GM18519 (cell line): Measurements from ENCODE around the gene ZC3H13.

Experiments
- ATAC-seq: cut with Tn5 transposase; IDR thresholded peaks from one replicate; pipeline ENCODE4 v1.9.1; 2021; ENCODE audit warnings: mild to moderate bottlenecking, moderate library complexity; ENCODE audit not compliant: unreplicated experiment, low FRiP score

The ZC3H13 gene

DNA sequence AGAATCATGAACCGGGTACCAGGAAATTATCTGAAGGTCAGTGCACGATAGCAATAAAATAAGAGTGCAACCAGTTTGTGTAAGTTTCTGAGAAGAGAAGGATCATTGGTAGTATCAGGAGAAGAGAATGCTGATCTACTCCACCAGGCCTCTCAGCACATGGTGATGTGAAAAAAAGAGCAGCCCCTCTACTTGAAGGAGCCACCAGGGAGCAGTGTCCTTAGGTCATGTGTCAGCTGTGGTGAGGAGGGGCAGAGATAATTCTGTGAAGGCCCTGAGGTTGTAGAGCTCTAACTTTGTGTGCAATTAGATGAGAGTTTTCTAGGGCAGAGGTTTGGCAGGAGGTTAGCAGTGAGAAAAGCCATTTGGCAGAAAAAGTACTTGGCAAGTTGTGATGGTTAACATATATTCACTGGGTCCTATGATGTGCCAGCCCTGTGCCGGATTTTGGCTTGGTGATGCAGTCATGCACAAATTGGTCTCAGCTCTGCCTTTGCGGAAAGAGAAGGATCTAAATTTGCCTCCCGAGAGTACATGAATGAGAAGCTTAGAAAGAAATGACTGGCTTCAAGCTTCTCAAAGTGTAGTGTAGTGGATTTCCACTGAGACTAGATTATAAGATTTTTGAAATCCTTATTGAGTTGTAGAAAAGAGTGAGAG, 19.2 kb upstream of the ZC3H13 start:
- peak; percentile 79 for ATAC-seq

DNA sequence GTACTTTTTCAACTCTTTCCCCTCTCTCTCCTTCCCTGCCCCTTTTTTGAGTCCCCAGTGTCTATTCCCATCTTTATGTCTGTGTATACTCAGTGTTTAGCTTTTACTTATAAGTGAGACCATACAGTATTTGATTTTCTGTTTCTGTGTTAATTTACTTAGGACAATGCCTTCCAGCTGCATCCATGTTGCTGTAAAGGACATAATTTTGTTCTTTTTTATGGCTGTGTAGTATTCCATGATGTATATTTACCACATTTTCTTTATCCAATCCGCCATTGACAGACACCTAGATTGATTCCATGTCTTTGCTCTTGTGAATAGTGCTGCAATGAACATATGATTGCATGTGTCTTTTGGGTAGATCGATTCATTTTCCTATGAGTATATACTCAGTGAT, 10.7 kb upstream of the ZC3H13 start:
- no peak for ATAC-seq

DNA sequence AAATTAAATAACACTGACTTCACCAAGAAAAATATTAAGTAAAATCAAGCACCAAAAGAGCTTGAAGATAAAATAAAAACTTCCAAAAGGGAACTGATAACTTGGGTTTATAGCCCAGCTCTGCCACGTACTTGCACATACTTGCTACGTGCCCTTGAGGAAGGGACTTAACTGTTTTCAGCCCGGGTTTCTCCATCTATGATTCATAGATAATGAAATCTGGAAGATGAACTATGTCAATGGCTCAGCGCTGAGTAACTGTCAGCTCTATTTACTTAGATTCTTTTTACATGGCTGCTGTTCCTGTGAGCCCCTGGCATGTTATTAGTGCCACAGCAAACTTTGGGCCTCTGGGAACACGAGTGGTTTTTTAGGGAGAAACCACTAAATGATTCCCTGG, 9.6 kb upstream of the ZC3H13 start:
- no peak for ATAC-seq

DNA sequence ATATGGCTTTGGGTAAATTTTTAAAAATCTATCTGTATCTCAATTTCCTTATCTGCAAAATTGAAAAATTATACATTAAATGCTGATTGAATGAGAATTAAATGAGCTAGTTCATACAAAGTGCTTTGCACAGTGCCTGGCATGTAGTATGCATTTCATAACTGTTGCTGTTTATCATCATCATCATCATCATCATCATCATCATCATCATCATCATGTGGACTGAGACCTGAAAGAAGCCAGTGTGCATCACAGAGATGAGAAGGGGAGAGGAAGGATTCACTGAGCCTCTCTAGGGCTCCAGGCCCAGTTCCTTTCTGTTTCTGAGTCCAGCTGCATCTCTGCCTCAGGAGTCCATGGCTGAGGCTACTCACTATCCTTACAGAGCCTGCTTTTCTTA, 6.9 kb upstream of the ZC3H13 start:
- no peak for ATAC-seq

DNA sequence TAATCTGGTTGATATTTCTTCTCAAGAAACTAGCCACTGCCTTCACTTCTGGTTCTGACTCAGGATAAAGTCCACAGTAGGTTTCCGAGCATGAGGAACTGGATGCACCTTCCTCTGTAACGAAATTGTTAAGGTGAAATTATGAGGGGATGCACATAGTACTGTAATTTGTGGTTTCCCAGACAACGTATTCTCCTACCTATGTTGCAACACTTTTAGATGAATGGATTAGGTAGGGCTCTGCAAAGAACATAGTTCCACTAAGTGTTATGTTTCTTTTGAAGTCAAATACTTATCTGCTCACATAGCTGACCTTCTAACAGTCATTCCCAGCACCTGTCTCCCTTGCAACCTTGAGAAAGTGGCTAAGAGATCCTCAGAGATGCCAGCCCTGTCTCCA, 5.7 kb upstream of the ZC3H13 start:
- no peak for ATAC-seq

DNA sequence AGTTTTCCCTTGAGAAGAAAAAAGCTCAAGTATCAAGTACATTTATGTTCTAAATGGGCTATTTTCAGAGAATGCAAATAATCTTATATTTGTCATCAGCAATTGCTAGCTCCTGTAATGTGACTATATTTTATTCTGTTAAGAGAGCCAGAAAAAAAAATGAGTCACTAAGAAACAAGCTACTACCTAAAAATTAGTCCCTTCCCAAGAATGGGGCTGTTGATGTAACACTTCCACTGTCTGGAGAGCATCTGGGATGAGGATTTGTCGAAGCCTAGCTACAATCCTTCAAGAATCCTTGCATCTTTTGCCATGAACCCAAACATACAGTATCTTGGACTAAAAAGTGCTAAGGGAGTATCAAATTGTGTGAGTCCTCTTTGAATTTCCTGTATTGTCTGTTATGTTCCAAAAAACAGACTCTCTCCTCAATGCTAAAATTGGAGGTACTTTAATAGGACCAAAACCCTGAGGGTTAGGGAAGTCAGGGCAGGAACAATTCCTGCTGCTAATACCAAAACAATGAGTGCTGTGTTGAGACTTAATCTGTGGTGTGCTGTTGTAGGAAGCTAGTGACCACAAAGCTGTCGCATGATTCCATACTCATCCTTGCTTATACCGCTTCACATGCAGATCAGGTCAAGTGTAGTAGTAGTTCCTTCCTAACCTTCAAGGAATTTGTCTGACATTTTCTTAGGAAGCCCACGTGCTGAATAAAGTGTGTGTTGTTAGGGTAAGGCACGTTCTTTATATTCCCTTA, 4.9 kb upstream of the ZC3H13 start:
- ATAC-seq, result no peak

DNA sequence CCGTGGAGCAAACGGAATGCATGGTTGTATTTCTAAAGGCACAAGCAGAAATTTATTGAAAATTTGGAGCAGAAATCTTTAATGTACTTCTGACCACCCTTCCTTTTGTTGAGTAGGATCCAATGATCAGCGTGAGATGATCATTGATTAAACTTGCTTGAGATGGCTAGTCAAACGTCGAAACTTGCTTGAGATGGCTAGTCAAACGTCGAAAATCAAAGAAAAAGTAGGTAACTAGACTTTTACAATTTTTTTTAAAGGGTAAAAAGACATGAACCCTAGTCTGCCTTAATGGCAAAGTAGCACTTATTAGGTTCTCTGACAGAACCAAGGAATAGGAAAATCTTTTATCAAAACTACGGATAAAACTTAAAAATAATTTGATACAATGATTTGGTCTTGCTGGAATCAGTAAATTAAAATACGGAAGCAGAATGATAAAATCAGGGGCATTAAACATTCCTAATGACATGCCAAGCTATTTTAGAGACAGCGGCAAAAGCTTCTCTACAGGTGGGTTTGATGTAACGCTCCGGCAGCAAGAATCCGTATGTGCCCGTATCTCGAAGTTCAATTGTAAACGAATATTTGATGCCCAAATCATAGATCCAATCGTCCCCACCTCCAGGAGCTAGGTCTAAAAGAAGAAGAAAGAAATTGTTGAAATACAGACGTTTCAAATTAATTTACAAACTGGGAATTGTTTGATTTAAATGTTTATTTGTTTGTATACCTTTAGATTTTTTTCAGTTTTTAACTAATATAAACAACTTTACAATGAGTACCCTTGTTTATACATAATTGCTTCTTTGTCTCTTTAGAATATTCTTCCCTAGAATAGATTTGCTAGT, 841 bp upstream of the ZC3H13 start:
- no peak for ATAC-seq

DNA sequence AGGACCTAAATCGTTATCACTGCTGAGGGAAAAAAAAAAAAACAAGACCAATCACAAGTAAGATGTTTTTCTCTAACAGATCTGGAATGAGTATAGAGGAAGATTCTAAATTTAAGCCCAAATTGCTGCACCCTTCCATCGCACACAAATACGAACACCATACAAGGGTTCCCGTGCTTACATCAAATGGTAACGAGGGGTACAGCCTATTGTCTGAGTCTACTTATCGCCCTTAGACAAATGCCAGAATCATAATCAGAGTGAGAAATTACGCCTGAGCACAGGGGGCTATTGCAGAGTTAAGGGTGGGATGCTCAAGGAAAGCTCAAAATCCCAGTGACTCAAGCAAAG, 603 bp downstream of the ZC3H13 start:
- ATAC-seq, result no peak

DNA sequence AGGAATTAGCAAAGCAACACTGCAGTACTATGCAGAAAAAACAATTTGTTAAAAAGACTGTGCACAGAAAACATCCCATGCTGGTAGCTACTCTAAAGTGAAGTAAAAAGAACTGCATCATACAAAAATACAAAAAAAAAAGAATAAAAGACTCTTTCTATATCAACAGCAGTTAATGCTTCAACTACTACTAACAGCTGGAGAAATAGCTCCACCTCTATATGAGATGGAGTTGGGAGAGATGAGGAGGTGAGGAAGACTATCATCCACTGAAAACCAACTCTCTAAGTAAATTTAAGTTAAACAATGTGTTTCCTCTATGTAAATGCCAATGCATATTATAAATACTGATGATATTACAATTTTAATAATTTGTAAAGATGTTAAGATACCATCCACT, 1.8 kb downstream of the ZC3H13 start:
- no peak for ATAC-seq

DNA sequence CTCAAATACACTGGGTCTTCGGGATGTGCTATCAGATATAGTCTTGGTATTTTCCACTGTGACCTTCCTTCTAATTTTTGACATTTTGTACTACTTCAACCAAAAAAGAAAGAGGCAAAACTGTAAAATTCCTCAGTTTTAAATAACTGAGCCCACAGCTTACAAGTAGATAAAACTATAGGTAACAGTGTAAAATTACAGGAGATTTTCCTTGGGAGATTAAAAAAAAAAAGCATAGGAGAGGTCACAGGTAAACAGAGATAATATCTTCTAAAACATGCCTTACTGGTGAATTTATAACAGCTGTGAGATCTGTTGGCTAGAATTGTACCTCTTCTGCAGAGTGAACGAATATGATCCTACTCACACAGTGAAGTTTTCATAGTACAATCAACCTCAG, 7.1 kb downstream of the ZC3H13 start:
- ATAC-seq, result no peak

DNA sequence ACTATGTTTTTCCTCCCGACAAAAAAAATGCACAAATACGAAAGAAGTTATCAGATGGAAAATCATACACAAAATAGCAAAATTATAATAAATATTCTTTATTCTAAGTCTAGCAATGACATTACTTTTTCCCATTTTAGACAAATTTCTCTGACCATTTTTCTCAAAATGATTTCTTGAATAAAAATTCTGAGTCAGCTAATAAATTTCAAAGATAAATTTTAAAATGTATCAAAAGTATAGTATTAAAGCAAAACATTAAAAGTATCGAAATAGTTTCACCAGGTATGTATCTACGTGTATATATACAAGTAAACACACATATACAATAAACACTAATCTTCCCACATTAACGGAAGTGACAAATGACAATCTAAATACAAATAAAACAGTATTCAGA, 8.9 kb downstream of the ZC3H13 start:
- ATAC-seq, result no peak

DNA sequence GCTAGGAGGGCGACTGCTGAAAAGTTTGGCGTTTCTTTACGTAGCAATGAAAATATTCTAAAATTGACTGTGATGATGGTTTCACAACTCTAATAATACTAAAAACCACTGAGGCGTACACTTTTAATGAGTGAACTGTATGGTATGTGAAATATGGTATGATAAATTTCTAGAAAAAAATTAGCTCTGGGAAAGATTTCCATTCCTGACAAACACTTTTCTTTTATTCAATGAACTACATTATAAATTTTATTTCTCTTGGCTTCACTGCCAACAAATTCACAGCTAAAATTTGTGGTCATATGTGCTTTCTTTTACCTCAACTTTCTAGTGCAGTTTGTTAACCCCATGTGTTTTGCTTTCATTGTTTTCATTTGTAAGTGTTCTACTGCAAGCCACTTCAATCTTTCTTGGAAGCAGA, 11.1 kb downstream of the ZC3H13 start:
- no peak for ATAC-seq

DNA sequence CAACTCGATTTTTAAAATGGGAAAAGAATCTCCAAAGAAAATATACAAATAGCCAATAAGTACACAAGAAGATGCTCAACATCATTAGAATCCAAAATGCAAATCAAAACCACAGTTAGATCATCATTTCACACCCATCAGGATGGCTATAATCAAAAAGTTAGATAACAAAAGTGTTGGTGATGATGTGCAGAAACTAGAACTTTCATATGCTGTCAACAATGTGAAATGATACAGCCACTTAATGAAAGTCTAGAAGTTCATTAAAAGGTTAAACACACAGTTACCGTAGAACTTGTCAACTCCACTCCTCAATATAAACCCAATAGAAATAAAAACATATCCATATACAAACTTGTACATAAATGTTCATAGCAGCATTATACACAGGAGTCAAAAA, 11.8 kb downstream of the ZC3H13 start:
- no peak for ATAC-seq

DNA sequence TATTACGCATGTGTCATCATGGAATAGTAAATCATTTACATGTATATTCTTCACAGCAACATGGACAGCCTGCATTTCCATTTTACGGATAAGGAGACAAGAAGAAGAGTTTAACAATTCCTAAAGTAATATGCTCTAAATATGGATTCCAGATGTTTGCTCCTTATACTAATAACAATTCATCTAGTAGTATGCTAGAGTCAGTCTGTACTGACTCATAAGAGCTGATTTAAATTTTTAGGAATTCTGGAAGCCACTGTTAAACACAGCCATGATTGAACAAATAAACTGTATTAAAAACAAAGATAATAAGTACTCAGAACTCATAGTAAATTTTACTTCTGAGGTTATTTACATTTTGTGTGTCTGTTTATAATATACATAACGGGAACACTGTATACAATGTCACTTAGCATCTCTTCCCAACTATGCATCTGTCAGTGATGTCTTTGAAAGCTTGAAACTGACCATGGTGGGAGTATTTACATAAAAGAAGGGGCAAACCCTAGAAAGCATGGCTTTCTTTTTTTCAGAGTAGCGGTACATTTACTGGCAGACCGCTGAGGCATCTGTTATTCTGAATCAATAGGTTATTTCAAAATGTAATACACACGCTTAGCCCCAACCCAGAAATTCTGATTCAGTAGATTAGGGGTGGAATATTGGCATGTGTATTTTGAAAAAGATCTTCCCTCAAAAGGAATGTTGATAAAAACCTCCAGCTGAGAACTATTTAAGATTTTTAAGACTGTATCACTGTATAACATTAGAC, 12.9 kb downstream of the ZC3H13 start:
- no peak for ATAC-seq

DNA sequence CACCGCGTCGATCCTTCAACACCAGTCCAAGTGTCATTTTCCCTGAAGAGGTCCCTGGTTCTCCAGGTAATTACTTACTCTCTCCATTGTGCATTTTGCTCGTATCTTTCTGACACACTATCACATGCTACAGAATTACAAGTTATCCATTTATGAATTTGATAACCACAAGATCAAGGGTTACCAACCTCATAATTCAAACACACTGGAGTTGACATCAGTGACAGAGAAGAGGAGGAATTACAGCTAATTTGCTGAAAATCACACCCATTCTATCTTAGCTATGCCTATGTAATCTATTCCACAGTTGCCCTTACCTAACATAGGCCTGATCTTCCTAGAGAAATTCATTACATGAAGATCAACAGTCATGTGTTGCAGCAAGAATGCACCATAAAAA, 14.2 kb downstream of the ZC3H13 start:
- ATAC-seq, result no peak

DNA sequence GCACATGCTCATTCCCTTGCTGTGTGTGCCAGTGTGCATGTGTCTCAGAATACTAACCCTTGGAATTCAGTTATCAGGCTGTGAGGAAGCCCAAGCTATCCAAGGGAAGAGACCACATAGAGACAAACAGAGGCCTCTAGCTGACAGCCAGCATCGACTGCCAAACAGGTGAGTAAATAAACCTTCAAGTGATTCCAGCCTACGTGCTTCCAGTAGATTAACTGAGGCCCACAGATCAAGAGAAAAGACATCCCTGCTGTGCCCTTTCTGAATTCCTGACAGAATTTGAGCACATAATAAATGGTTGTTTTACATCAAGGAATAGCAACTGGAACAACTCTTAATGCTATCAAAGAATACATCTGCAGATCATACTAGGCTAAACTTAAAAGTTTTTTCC, 17.5 kb downstream of the ZC3H13 start:
- no peak for ATAC-seq

DNA sequence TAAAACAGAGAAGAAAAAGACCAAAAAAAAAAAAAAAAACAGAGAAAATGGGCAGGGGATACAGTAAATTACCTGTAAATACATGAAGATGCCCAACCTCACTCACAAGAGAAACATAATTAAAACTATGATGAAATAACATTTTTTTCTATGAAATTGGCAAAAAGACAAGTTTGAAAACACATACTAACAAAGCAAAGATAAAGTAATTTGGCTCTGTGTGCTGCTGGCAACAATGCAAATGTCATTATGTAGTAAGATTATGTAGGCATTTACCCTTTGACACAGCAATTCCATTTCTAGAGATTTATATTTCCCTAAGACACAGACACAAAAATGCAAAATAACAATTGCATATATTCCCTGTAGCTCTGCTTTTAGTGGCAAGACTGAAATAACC, 20.2 kb downstream of the ZC3H13 start:
- no peak for ATAC-seq

DNA sequence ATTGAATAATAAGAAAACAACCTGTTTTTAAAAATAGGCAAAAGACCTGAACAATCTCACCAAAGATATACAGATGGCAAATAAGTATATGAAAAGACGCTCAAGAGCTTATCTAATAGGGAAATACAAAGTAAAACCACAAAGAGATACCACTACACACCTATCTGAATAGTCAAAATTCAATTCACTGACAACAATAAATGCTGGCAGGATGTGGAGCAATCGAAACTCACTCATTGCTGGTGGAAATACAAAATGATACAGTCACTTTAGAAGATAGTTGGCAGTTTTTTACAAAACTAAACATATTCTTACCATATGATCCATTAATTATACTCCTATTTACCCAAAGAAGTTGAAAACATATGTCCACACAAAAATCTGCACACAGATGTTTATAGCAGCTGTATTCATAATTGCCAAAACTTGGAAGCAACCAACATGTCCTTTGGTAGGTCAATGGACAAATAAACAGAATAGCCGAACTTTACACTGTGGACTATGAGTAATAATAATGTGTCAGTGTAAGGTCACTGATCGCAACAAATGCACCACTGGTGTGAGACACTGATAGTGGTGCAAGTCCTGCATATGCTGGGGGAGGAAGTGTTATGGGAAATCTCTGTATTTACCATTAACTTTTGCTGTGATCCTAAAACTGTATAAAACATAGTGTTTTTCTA, 20.8 kb downstream of the ZC3H13 start:
- ATAC-seq, result no peak

DNA sequence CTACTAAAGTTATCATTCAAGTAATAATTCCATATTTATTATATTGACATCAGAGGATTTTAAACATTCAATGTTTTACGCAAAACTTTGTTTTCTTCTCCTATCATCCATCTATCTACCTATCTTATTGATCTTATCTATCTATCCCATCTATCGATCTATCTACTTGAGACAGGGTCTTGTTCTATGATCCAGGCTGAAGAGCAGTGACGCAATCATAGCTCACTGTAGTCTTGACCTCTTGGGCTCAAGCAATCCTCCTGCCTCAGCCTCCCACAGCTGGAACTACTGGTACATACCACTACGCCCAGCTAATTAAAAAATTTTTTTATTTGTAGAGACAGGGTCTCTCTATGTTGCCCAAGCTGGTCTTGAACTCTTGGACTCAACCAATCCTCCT, 27.4 kb downstream of the ZC3H13 start:
- ATAC-seq, result no peak

DNA sequence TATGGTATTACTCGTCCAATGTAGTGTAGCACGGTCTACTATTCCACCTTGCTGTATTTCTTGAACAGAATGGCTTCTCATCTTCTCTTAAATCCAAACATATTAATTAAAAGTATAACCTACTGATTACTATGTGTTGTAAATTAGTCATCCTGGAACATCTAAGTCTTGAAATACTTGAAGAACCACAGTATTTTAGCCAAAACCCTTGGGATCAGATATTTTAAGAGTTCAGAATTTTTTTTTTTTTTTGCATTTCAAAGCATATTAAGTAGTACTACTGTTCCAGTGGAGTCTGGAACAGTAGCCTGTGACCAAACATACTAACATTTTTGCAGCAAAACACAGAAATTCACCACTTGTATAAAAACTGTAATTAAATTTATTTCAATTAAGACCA, 30.1 kb downstream of the ZC3H13 start:
- no peak for ATAC-seq
